B cell (primary cell): ENCODE data around the gene BNC2. TPM values are rescaled to one million over a fixed set of nuclear protein-coding genes. Genes with fewer than 3 reads are reported as not detected.

Source experiments
- ATAC-seq: fragments of 200-7000 bp; cut with Tn5 transposase; one replicate; pipeline ENCODE4 v1.10.0; 2021; ENCODE audit warnings: low read depth, mild to moderate bottlenecking, moderate number of reproducible peaks, moderate library complexity
- CTCF ChIA-PET: fragments of 350-600 bp; sonication (Branson Sonifier 250); formaldehyde crosslinking; loops from one replicate; lab custom pipeline; 2021; ENCODE audit warnings: antibody characterized with exemption, inconsistent platforms; lab: Charles Lee
- POLR2A ChIA-PET: fragments of 350-600 bp; sonication (Branson Sonifier 250); formaldehyde crosslinking; loops from one replicate; lab custom pipeline; 2021; ENCODE audit warnings: antibody characterized with exemption; lab: Charles Lee
- DNase-seq: peaks from one replicate; pipeline ENCODE4 v3.0.0; 2013
- H2AFZ ChIP-seq: 2 replicates; pipeline ENCODE4 v1.6.1; 2012; ENCODE audit warnings: mild to moderate bottlenecking, low read depth, low read length; ENCODE audit not compliant: insufficient read depth, poor library complexity, severe bottlenecking
- H3K27ac ChIP-seq, 2 donors: 1 replicate in 1 of 2; 2 replicates in 1 of 2; pipeline ENCODE4 v1.5.1; 2012 to 2013; ENCODE audit warnings: low read length in 2 of 2, mild to moderate bottlenecking in 2 of 2, moderate library complexity in 1 of 2
- H3K27me3 ChIP-seq, 4 experiments: fragments of 200-600 bp in 1 of 4; sonication (generic) in 1 of 4; replicated peaks in 1 of 4; 1 replicate in 2 of 4; 2 replicates in 2 of 4; pipeline versions ENCODE4 v1.6.1 to v1.7.0; 2013 to 2016; ENCODE audit warnings: low read length in 3 of 4, mild to moderate bottlenecking in 2 of 4, mixed read lengths in 1 of 4, moderate library complexity in 1 of 4; ENCODE audit not compliant: insufficient read depth in 4 of 4, control insufficient read depth in 3 of 4; ENCODE audit errors: control extremely low read depth in 1 of 4
- H3K36me3 ChIP-seq, 2 experiments: replicated peaks in 1 of 2; 1 replicate in 1 of 2; 2 replicates in 1 of 2; pipeline versions ENCODE4 v1.6.1 to v1.7.1; 2013; ENCODE audit warnings: low read length in 1 of 2; ENCODE audit not compliant: insufficient read depth in 2 of 2, control insufficient read depth in 1 of 2; ENCODE audit errors: control extremely low read depth in 1 of 2, extremely low read depth in 1 of 2
- H3K4me1 ChIP-seq, 2 donors: fragments of 200-600 bp in 1 of 2; sonication (generic) in 1 of 2; 1 replicate in 1 of 2; 2 replicates in 1 of 2; pipeline versions ENCODE4 v1.5.1 to v1.6.1; 2013 to 2017; ENCODE audit warnings: low read length in 2 of 2; ENCODE audit not compliant: control insufficient read depth in 2 of 2, insufficient read depth in 2 of 2
- H3K4me2 ChIP-seq: replicated peaks from 2 replicates; pipeline ENCODE3; 2012; ENCODE audit warnings: mild to moderate bottlenecking, low read depth, low read length; ENCODE audit not compliant: poor library complexity, severe bottlenecking
- H3K4me3 ChIP-seq, 5 experiments: fragments of 200-600 bp in 1 of 5; sonication (generic) in 1 of 5; 1 replicate in 3 of 5; 2 replicates in 2 of 5; pipeline versions ENCODE4 v1.5.1 to v1.7.0; 2011 to 2016; ENCODE audit warnings: low read length in 4 of 5, mild to moderate bottlenecking in 4 of 5, low read depth in 2 of 5, control low read depth in 1 of 5, moderate library complexity in 1 of 5; ENCODE audit not compliant: insufficient read depth in 1 of 5; ENCODE audit errors: control extremely low read depth in 1 of 5, extremely low read depth in 1 of 5
- H3K79me2 ChIP-seq: fragments of 200-600 bp; sonication (generic); one replicate; pipeline ENCODE4 v1.6.0; 2016; ENCODE audit warnings: low read length; ENCODE audit not compliant: control insufficient read depth, insufficient read depth
- H3K9ac ChIP-seq: fragments of 200-600 bp; sonication (generic); 2 replicates; pipeline ENCODE4 v1.6.1; 2017; ENCODE audit warnings: mild to moderate bottlenecking, low read length, moderate library complexity
- H3K9me3 ChIP-seq, 3 donors: one replicate each; pipeline versions ENCODE4 v1.6.1 to v1.7.1; 2013; ENCODE audit warnings: low read length in 2 of 3; ENCODE audit not compliant: control insufficient read depth in 2 of 3, insufficient read depth in 1 of 3; ENCODE audit errors: control extremely low read depth in 1 of 3
- H4K20me1 ChIP-seq: 2 replicates; pipeline ENCODE4 v1.6.0; 2012; ENCODE audit warnings: mild to moderate bottlenecking, low read length; ENCODE audit not compliant: insufficient read depth, control insufficient read depth, poor library complexity, severe bottlenecking
- H3K27ac Mint-ChIP-seq: one replicate; pipeline ENCODE4 v1.8.0; 2021; ENCODE audit warnings: mixed read lengths
- H3K27me3 Mint-ChIP-seq: one replicate; pipeline ENCODE4 v1.8.0; 2021; ENCODE audit warnings: mixed read lengths
- H3K4me1 Mint-ChIP-seq: one replicate; pipeline ENCODE4 v1.8.0; 2021; ENCODE audit warnings: mixed read lengths
- H3K4me3 Mint-ChIP-seq: one replicate; pipeline ENCODE4 v1.8.0; 2021; ENCODE audit warnings: mixed read lengths
- H3K9me3 Mint-ChIP-seq: one replicate; pipeline ENCODE4 v1.8.0; 2022; ENCODE audit warnings: mixed read lengths; ENCODE audit not compliant: insufficient read depth
- CTCF ChIP-seq: fragments of 200-600 bp; IDR thresholded peaks from one replicate; pipeline ENCODE4 v1.8.0; 2022; ENCODE audit warnings: antibody characterized with exemption, mild to moderate bottlenecking
- EZH2 ChIP-seq: IDR thresholded peaks from 2 replicates; pipeline ENCODE4 v1.6.1; 2012; ENCODE audit warnings: borderline replicate concordance, low read depth, mild to moderate bottlenecking, moderate library complexity, low read length; ENCODE audit not compliant: insufficient read depth, poor library complexity, severe bottlenecking
- WGBS: methylation state at CpG from one replicate; pipeline ENCODE4 v1.1.5; 2013; ENCODE audit warnings: missing lambda C conversion rate; ENCODE audit not compliant: insufficient coverage; 5-methylcytosine and 5-hydroxymethylcytosine counted together
- intact Hi-C: fragments of 100-400 bp; cut with micrococcal nuclease; formaldehyde crosslinking; loops from one replicate; pipeline ENCODE4 v1.10.0; 2022
- polyA plus RNA-seq: library from polyadenylated mRNA; depleted of rRNA; stranded (reverse); fragments of >200 nt; gene quantifications from 2 replicates; pipeline ENCODE4 v1.2.3, GENCODE V29; 2012
- total RNA-seq, 2 donors: library from RNA; stranded (reverse); fragments of 120-200 nt in 1 of 2; gene quantifications; 1 replicate in 1 of 2; 2 replicates in 1 of 2; pipeline versions ENCODE4 v1.2.3 to v1.2.4, GENCODE V29; 2013 to 2022

Gene BNC2
- total and polyA plus RNA-seq, 2 donors (not counting 1 experiment from before 2014, with no cell fraction given), result 0.01 TPM; not detected in 1

GRCh38 chr9:16710888-16711287 lies 159.6 kb downstream of the BNC2 start:
- no peak overlapping the region for H3K27ac Mint-ChIP-seq
- no peak overlapping the region for H2AFZ ChIP-seq
- DNase-seq (no peak), ATAC-seq (no peak)
- no peak overlapping the region for H3K9ac ChIP-seq
- no peaks in the 10 kb centered on the region for H3K4me1 ChIP-seq
- ChIA-PET POLR2A (no interaction called here), CTCF (no interaction called here)
- H3K4me2 ChIP-seq, result no peak overlapping the region
- no peak overlapping the region for H3K4me3 Mint-ChIP-seq
- H3K4me1 Mint-ChIP-seq, result no peaks in the 10 kb centered on the region
- no peak overlapping the region for H3K4me3 ChIP-seq
- intact Hi-C loops, result no loop called here
- peaks cover 0 to 1% (median 0%) of the 10 kb centered on the region in 3 donors for H3K9me3 ChIP-seq
- no peak overlapping the region for H3K27ac ChIP-seq
- no peaks in the 10 kb centered on the region for H3K79me2 ChIP-seq
- no peaks in the 10 kb centered on the region for H3K27me3 ChIP-seq
- WGBS, result 73% methylated on average over 4 of the region's 8 CpGs
- H4K20me1 ChIP-seq, result no peaks in the 10 kb centered on the region
- TF ChIP-seq EZH2, result no peak
- TF ChIP-seq CTCF, result no peak
- H3K9me3 Mint-ChIP-seq, result no peaks in the 10 kb centered on the region
- no peaks in the 10 kb centered on the region for H3K27me3 Mint-ChIP-seq
- H3K36me3 ChIP-seq, result no peaks in the 10 kb centered on the region

- H3K27me3 Mint-ChIP-seq, result no peaks in the 10 kb centered on the region
- H3K36me3 ChIP-seq, result no peaks in the 10 kb centered on the region
Observed at GRCh38 chr9:16709924-16710323, 160.5 kb downstream of the BNC2 start.

More at GRCh38 chr9:16709924-16710323, 160.5 kb downstream of the BNC2 start:
- Histone ChIP-seq H4K20me1 (no peaks in the 10 kb centered on the region), H3K27me3 (no peaks in the 10 kb centered on the region), H3K4me2 (no peak overlapping the region), H2AFZ (no peak overlapping the region), H3K9ac (no peak overlapping the region), H3K9me3 (peaks cover 0 to 1% (median 0%) of the 10 kb centered on the region in 3 donors), H3K4me3 (no peak overlapping the region), H3K79me2 (no peaks in the 10 kb centered on the region), H3K27ac (no peak overlapping the region), H3K4me1 (no peaks in the 10 kb centered on the region)
- TF ChIP-seq EZH2 (no peak), CTCF (no peak)
- ChIA-PET POLR2A (no interaction called here), CTCF (no interaction called here)
- ATAC-seq, result no peak
- no peaks in the 10 kb centered on the region for H3K4me1 Mint-ChIP-seq
- H3K27ac Mint-ChIP-seq, result no peak overlapping the region
- no peak for DNase-seq
- no CpG with 5 or more reads among the region's 2 CpGs for WGBS
- no peaks in the 10 kb centered on the region for H3K9me3 Mint-ChIP-seq
- intact Hi-C loops, result no loop called here
- no peak overlapping the region for H3K4me3 Mint-ChIP-seq
